ENCODE results near the gene CDK4. TPM values are rescaled to one million over a fixed set of nuclear protein-coding genes. Genes with fewer than 3 reads are reported as not detected.

Gene CDK4
- total and polyA plus RNA-seq, 2 of the 13 experiments (the other 11 are each of a cell fraction or from before 2014, with no cell fraction given): 191 to 209 TPM

- TF ChIP-seq HNF1B (CRISPR knock-in tag; IDR thresholded peaks at IDR 0.05): no peak
- TF ChIP-seq SRSF4 (IDR thresholded peaks at IDR 0.05; ENCODE audit: low read depth, low read length, poor library complexity, severe bottlenecking): no peak
- no peak for TF ChIP-seq BRF2 (CRISPR knock-in tag; IDR thresholded peaks at IDR 0.05)
- TF ChIP-seq ZNF839 (CRISPR knock-in tag; IDR thresholded peaks at IDR 0.05; ENCODE audit: borderline replicate concordance): no peak
Measured at GRCh38 chr12:57733928-57734327, 18.2 kb downstream of the CDK4 start (continued).

GRCh38 chr12:57732726-57733593, 19.1 kb downstream of the CDK4 start:
- intact Hi-C loops (cut with micrococcal nuclease; ENCODE audit: unreplicated experiment): no loop called here
- Histone ChIP-seq H3K36me3 (replicated peaks in 1 of 2; ENCODE audit: control insufficient read depth in 1 of 2, insufficient read depth in 2 of 2, low read length in 2 of 2) (no peaks in the 10 kb centered on the region), H3K4me3 (replicated peaks in 1 of 3; ENCODE audit: insufficient read depth in 1 of 3, low read depth in 2 of 3, low read length in 3 of 3) (no peak overlapping the region), H3K4me1 (ENCODE audit: insufficient read depth, low read length) (peaks cover 32% of the 10 kb centered on the region), H3K9me3 (ENCODE audit: low read length) (no peaks in the 10 kb centered on the region), H3K4me2 (ENCODE audit: low read depth, low read length) (no peak overlapping the region), H2AFZ (ENCODE audit: low read length) (no peak overlapping the region), H3K9ac (ENCODE audit: insufficient read depth, low read depth, low read length) (no peak overlapping the region), H4K20me1 (ENCODE audit: insufficient read depth, low read length) (no peaks in the 10 kb centered on the region), H3K27ac (ENCODE audit: extremely low read length, insufficient read depth, low read length) (no peak overlapping the region), H3K27me3 (ENCODE audit: control insufficient read depth in 1 of 2, insufficient read depth in 2 of 2, low read length in 2 of 2) (peaks cover 10 to 57% of the 10 kb centered on the region in 2 experiments), H3K79me2 (ENCODE audit: insufficient read depth, low read length) (no peaks in the 10 kb centered on the region)
- ChIA-PET POLR2A (no interaction called here), CTCF (ENCODE audit: low intra/inter-chr PET ratio, low total read pairs) (no interaction called here)
- in situ Hi-C loops (cut with HindIII; ENCODE audit: extremely low pct_ligation_motif_present, low pct_unique_long_range_greater_than_20kb): no loop called here
- FAIRE-seq: no peak
- 25% methylated on average over 6 of the region's 11 CpGs for WGBS (ENCODE audit: low lambda C conversion rate)
- no TSS peak for BruUV-seq (replicated peaks)
- no peak for ATAC-seq
- no peak for DNase-seq (ENCODE audit: low spot score)
- TF ChIP-seq ZNF557 (CRISPR knock-in tag; IDR thresholded peaks at IDR 0.05): no peak
- TF ChIP-seq ZNF552 (CRISPR knock-in tag; IDR thresholded peaks at IDR 0.05; ENCODE audit: borderline replicate concordance): no peak
- TF ChIP-seq PREB (CRISPR knock-in tag; IDR thresholded peaks at IDR 0.05): no peak
- no peak for TF ChIP-seq ZNF235 (CRISPR knock-in tag; IDR thresholded peaks at IDR 0.05; ENCODE audit: borderline replicate concordance)
- TF ChIP-seq KLF9 (CRISPR knock-in tag; IDR thresholded peaks at IDR 0.05; ENCODE audit: low read depth): no peak
- no peak for TF ChIP-seq HOXA7 (CRISPR knock-in tag; IDR thresholded peaks at IDR 0.05)
- no peak for TF ChIP-seq ZNF136 (CRISPR knock-in tag; IDR thresholded peaks at IDR 0.05; ENCODE audit: low read depth)
- TF ChIP-seq ZNF451 (CRISPR knock-in tag; IDR thresholded peaks at IDR 0.05): no peak
- TF ChIP-seq RFX5 (IDR thresholded peaks at IDR 0.05; ENCODE audit: low read depth, low read length): no peak
- no peak for TF ChIP-seq SRSF4 (IDR thresholded peaks at IDR 0.05; ENCODE audit: low read depth, low read length, poor library complexity, severe bottlenecking)
- TF ChIP-seq ZNF101 (CRISPR knock-in tag; IDR thresholded peaks at IDR 0.05; ENCODE audit: borderline replicate concordance, low read depth): no peak
- no peak for TF ChIP-seq ZNF460 (CRISPR knock-in tag; IDR thresholded peaks at IDR 0.05; ENCODE audit: borderline replicate concordance)
- TF ChIP-seq PCBP2 (optimal IDR thresholded peaks at IDR 0.05; ENCODE audit: low read depth, low read length, poor library complexity, severe bottlenecking): no peak
